K562 (cell line): ENCODE results near the gene PPP1R9B. TPM values are rescaled to one million over a fixed set of nuclear protein-coding genes. Genes with fewer than 3 reads are reported as not detected.

Experiments used
- CBX3 ChIP-seq, 2 experiments: IDR thresholded peaks; 1 replicate in 1 of 2; 2 replicates in 1 of 2; pipeline ENCODE4 v1.6.1; 2012; ENCODE audit warnings: inconsistent platforms in 2 of 2, low read length in 2 of 2, borderline replicate concordance in 1 of 2, control low read depth in 1 of 2
- ETS2 ChIP-seq: IDR thresholded peaks from 2 replicates; pipeline ENCODE4 v1.6.1; 2016; ENCODE audit warnings: borderline replicate concordance, missing genetic modification characterization, mild to moderate bottlenecking, moderate library complexity, missing compliant biosample characterization; ENCODE audit not compliant: poor library complexity, severe bottlenecking
- NBN ChIP-seq: fragments of 450-650 bp; IDR thresholded peaks from 2 replicates; pipeline ENCODE4 v1.6.1; 2016; ENCODE audit warnings: low read depth, mild to moderate bottlenecking
- NFE2L1 ChIP-seq: fragments of 450-650 bp; IDR thresholded peaks from 2 replicates; pipeline ENCODE4 v1.6.1; 2016; ENCODE audit warnings: missing genetic modification characterization, low read depth, mild to moderate bottlenecking, missing compliant biosample characterization, moderate library complexity, borderline replicate concordance
- RB1 ChIP-seq: fragments of 450-650 bp; IDR thresholded peaks from 2 replicates; pipeline ENCODE4 v1.6.1; 2017; ENCODE audit warnings: low read depth, mild to moderate bottlenecking
- SIN3B ChIP-seq: fragments of 450-650 bp; IDR thresholded peaks from 2 replicates; pipeline ENCODE4 v1.6.1; 2017; ENCODE audit warnings: low read depth, mild to moderate bottlenecking, moderate library complexity
- TEAD2 ChIP-seq: fragments of 450-650 bp; IDR thresholded peaks from 2 replicates; pipeline ENCODE4 v1.6.1; 2016; ENCODE audit warnings: missing genetic modification characterization, control low read depth, missing compliant biosample characterization
- TSHZ1 ChIP-seq: fragments of 250-450 bp; sonication (Bioruptor Pico); IDR thresholded peaks from 2 replicates; pipeline ENCODE4 v1.4.0; 2020; ENCODE audit warnings: mild to moderate bottlenecking, moderate library complexity
- polyA plus RNA-seq, 8 experiments: library from polyadenylated mRNA; depleted of rRNA in 4 of 8; stranded (reverse) in 5 of 8; unstranded in 3 of 8; fragments of >200 nt; fragmentation: Nextera tagmentation in 2 of 8; fragmentation: Illumina TruSeq in 1 of 8; extraction: Ambion mirVana in 2 of 8; extraction: Trizol in 1 of 8; gene quantifications; 2 replicates each; pipeline versions ENCODE4 v1.2.1 to v1.2.3, GENCODE V29; 2011 to 2014; ENCODE audit warnings: inconsistent platforms in 1 of 8, missing spikeins in 1 of 8
- total RNA-seq, 7 experiments: library from RNA; depleted of rRNA in 6 of 7; stranded (reverse); fragments of >200 nt in 6 of 7; fragmentation: Illumina TruSeq in 2 of 7; extraction: Trizol in 2 of 7; gene quantifications; 2 replicates each; pipeline versions ENCODE4 v1.2.1 to v1.2.3, GENCODE V29; 2011 to 2021; ENCODE audit warnings: low replicate concordance in 1 of 7

The PPP1R9B gene
- total and polyA plus RNA-seq, 9 of the 15 experiments (the other 6 are each of a cell fraction or from before 2014, with no cell fraction given): 0.10 to 63.5 (median 24.7) TPM

- TF ChIP-seq TSHZ1 (no peak), SIN3B (no peak), RB1 (no peak), TEAD2 (no peak), NFE2L1 (tag) (no peak), CBX3 (IDR thresholded peaks at IDR 0.05; ENCODE audit: borderline replicate concordance in 1 of 2, low read length in 2 of 2) (no peak), NBN (no peak), ETS2 (tag) (no peak)
Measured at GRCh38 chr17:50093807-50094206, 56.7 kb downstream of the PPP1R9B start (continued).
